GM21515 (cell line): ENCODE results near the gene PER2.
"Not testable (repeated sequence)": the region's sequence is repeated elsewhere in the genome, so short reads cannot be mapped to it uniquely, and the experiment has no call there.

ENCODE experiments used
- ATAC-seq: cut with Tn5 transposase; IDR thresholded peaks from one replicate; pipeline ENCODE4 v1.9.1; 2021; ENCODE audit not compliant: unreplicated experiment

Gene PER2

GRCh38 chr2:238313289-238313990, 25.0 kb upstream of the PER2 start:
- no peak for ATAC-seq

DNA sequence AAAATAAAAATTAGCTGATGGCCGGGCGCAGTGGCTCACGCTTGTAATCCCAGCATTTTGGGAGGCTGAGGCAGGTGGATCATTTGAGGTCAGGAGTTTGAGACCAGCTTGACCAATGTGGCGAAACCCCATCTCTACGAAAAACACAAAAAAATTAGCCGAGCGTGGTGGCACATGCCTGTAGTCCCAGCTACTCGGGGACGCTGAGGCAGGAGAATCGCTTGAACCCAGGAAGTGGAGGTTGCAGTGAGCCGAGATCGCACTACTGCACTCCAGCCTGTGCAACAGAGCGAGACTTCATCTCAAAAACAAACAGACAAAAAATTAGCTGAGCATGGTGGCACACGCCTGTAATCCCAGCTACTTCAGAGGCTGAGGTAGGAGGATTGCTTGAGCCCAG, 22.3 kb upstream of the PER2 start:
- not testable (repeated sequence) for ATAC-seq

DNA sequence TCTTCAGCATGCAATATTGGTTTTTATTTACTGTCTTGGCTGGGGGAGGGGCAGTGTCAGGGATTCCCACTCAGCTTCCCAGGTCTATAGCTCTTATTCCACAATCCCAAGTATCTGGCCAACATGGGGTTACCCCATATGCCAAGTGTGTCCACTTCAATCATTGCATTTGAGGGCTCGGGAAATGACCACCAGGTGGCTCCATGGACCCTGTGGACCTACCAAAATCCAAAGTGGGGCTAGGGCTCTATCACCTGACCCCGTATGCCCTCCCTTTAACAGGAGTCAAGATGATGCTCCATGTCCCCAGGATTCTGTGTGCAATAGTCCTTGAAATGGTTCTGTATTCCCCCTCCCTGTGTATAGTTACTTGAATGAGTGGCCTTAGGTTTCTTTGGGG, 19.8 kb upstream of the PER2 start:
- no peak for ATAC-seq

DNA sequence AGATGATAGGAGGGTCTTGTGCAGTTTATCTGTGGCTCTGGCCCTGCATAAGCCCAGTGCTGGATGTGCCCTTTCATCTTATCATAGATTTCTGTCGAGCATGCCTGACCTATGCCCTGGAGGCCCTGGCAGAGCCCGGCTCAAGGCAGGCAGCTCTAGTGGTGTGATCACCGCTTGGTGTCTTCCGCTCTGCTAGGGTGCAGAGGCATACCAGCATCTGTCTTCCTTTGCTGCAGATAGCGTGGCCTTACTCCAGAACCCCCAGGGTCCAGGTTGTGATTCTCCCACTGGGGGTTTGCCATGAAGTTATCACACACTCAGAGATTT, 18.2 kb upstream of the PER2 start:
- no peak for ATAC-seq

GRCh38 chr2:238305965-238306671, 17.7 kb upstream of the PER2 start:
- no peak for ATAC-seq

GRCh38 chr2:238305092-238305862, 16.9 kb upstream of the PER2 start:
- ATAC-seq = no peak

GRCh38 chr2:238304116-238304515, 15.7 kb upstream of the PER2 start:
- no peak for ATAC-seq

DNA sequence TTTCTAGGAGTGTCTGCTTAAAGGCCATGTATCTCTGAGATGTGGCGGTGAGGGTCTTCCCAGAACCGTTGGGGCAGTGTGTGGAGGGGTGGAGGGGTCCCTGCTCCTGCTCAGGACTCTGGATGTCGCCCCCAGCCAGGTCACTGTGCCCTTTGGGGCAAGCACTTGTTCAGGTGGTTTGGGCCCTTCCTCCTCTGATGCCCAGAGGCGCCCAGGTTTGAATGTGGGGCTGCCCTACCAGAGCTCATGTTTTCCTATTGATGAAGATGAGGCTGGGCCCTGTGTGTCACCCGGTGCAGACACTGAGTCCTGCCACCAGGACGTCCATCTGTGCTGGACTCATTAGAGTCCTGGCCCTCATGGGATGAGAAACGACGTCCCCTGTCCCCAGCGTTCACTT, 14.3 kb upstream of the PER2 start:
- ATAC-seq = no peak

DNA sequence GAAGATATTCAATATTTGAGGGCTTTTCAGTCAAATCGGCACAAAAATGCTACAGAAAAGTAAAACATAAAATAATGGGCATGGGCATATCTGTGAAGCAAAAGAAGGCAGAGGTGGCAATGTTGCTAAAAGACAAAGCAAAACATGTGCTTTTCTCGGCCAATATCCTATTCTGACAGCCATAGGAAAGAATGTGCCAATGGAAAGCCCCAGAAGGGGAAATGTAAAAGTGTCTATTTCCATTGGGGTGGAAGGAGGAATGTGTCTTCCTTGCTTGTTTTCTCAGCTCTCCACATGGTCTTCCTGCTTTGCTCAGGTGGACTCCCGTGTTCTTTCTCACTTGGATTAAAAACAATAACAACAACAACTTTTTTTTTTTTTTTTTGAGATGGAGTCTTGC, 13.7 kb upstream of the PER2 start:
- ATAC-seq = no peak

DNA sequence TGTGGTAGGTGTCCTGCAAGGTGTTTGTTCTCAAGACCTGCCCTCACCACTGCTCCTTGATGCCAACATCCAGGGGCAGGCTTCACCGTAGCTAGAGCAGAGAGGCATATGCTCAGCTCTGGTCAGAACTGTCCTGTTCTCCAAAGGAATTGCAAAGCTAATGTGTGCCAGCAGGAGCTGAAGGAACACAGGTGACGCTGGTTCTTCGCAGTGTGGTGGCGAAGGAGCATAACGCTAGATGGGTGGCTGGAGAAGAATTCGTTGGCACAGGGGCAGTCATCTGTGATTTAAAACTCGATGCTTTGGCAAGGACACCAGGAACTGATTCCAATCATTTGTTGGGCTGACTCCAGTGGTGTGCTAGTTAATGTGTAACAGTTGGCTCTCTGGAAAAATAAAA, 11.4 kb upstream of the PER2 start:
- ATAC-seq = no peak

DNA sequence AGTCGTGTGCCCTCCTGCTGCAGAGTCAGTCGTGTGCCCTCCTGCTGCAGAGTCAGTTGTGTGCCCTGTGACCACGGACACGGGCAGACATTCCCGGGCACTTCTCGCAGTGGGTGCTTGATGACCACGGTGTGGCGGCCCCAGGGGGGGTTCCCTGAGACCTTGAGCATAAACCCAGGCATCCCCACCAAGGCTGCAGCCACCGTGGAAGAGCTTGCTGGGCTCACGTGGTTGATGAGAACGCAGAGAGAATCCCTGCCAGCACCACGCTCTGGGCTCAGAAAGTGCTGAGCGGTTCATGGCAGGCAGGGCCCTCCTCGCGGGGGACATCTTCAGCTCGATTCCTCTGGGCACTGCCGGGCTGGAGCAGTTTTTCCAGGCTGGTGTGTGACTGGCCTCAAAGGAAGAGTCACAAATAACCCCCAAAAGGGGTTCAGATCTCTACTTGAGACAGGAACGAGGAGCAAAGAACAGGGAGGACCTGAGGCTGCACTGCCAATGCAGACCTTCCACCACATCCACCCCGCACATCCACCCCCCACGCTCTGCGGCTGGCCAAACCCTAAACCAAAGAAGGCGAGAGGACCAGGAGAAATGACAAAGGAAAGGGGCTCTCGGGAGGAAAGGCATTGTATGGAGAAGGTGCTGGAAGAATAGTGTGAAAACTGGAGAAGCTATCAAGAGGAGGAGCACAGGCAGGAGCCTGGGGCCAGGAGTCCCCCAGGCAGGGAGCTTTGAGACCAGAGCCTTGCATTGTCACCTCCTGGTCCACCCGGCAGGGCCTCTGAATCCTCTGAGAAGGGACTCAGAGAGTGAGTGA, 8.4 kb upstream of the PER2 start:
- ATAC-seq = no peak

DNA sequence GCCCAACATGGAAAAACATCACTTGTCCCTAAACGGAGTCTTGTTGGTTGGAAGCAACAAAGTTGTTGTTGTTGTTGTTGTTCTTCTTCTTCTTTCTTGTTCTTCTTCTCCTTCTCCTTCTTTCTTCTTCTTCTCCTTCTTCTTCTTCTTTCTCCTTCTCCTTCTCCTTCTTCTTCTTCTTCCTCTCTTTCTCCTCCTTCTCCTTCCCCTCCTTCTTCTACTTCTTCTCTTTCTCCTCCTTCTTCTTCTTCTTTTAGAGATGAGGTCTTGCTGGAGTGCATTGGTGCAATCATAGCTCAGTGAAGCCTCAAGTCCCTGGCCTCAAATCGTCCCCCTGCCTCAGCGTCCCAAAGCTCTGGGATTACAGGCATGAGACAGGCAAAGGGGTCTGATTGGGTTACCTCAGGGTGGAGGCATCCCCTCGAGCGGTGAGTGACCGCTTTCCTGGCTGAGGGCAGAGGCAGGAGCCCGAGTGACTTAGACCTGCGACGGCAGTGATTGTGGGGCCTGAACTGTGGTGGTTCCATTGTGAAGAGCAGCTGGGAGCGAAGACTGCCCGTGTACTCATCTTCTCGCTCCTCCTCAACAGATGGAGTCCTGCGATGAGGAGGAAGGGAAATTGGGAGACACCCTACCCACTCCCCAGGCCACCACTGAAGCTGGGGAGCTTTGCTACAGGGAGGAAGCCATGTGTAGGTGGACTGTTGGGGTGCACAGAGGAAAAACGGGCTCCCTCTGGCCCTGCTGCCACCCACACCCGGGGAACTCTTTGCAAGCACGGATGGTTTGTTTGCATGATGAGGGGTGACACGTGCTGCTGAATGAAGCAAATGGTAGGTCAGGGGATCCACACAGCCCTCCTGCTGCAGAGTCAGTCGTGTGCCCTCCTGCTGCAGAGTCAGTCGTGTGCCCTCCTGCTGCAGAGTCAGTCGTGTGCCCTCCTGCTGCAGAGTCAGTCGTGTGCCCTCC, 7.0 kb upstream of the PER2 start:
- ATAC-seq = no peak

GRCh38 chr2:238294393-238295143, 6.2 kb upstream of the PER2 start:
- ATAC-seq = no peak

- no peak for ATAC-seq
Measured at GRCh38 chr2:238294046-238294392, 5.6 kb upstream of the PER2 start.

- ATAC-seq = no peak
Measured at GRCh38 chr2:238291550-238292281, 3.3 kb upstream of the PER2 start.

DNA sequence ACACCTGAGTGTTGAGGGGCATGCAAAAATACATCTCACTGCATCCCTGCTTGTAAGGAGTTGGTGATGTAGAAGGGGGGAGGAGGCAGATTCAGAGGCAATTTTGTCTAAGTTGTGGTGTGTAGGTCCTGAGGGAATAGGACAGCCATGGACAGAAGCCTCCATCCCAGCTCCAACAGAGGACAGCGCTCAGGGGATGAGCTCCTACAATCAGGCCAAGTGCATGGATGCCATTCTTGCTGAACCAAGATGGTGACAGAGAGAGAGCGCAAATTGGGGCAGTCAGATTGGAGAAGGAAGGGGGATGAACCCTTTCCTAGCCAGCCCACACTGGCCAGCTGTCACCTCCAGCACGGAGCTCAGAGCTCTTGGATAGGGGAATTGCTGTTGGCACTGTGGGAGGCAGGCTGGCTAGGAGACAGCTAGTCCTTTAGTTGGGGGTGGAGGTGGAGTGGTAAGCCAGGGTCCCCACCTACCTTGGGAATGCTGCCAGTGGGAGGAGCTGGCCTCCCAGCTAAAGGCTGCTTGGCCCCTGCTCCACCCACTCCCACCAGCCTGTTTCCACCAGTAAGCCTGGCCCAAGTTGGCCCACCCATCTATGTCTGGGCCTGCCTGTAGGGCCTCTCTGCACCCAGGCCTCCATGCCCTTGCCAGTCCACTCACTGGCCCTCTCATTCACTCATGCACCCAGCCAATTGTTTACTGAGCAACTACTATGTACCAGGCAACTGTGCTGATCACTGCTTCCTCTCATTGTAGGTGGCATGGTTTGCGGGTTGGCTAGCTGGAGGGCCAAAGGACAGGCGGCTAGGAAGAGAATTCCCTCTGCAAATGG, 2.5 kb upstream of the PER2 start:
- ATAC-seq = no peak

GRCh38 chr2:238290091-238290509, 1.7 kb upstream of the PER2 start:
- no peak for ATAC-seq

DNA sequence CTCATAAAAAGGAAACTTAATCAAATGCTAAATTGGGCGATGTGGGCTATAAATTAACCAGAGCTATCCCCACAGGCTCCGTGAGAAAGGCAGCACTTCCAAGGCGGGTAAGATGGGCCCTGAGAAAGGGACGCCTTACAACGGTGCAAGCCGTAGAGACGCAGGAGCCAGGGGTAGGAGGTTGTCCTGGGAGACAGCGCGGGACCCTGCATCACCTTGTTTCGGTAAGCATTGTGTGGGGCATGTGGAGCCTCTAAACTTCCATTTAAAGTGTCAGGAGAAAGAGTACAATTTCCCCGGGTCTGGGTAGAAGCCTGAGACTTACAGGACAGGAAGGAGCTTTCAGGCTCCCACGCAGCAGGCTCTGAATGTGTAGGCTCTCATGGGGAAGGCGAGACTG, 1.2 kb upstream of the PER2 start:
- no peak for ATAC-seq
